SJCRH30 (cell line): Measurements from ENCODE around the gene OSBP2. TPM values are rescaled to one million over a fixed set of nuclear protein-coding genes. Genes with fewer than 3 reads are reported as not detected.

ENCODE experiments used
- DNase-seq, 2 experiments: peaks; one replicate each; pipeline ENCODE4 v3.0.0-alpha.2; 2015 to 2020
- H3K27ac ChIP-seq: fragments of 250-450 bp; sonication (Bioruptor Pico); 2 replicates; pipeline ENCODE4 v1.5.1; 2020; ENCODE audit warnings: mild to moderate bottlenecking, moderate library complexity
- H3K27me3 ChIP-seq: fragments of 250-450 bp; sonication (Bioruptor Pico); 2 replicates; pipeline ENCODE4 v1.5.1; 2020; ENCODE audit warnings: mild to moderate bottlenecking, moderate library complexity
- H3K36me3 ChIP-seq: fragments of 250-450 bp; sonication (Bioruptor Pico); 2 replicates; pipeline ENCODE4 v1.5.1; 2020; ENCODE audit warnings: mild to moderate bottlenecking, moderate library complexity
- H3K4me1 ChIP-seq: fragments of 250-450 bp; sonication (Bioruptor Pico); 2 replicates; pipeline ENCODE4 v1.5.1; 2020; ENCODE audit warnings: mild to moderate bottlenecking, moderate library complexity
- H3K4me3 ChIP-seq: fragments of 250-450 bp; sonication (Bioruptor Pico); 2 replicates; pipeline ENCODE4 v1.5.1; 2020; ENCODE audit warnings: mild to moderate bottlenecking, moderate library complexity
- H3K9me3 ChIP-seq: fragments of 250-450 bp; sonication (Bioruptor Pico); replicated peaks from 2 replicates; pipeline ENCODE4 v1.5.1; 2020; ENCODE audit warnings: mild to moderate bottlenecking, moderate library complexity
- total RNA-seq: library from RNA; depleted of rRNA; stranded (reverse); fragments of >200 nt; shearing (Covaris generic); gene quantifications from 2 replicates; pipeline ENCODE4 v1.2.3, GENCODE V29; 2014

Gene OSBP2
- total RNA-seq, 1 experiment from 2014 or later: not detected

DNA sequence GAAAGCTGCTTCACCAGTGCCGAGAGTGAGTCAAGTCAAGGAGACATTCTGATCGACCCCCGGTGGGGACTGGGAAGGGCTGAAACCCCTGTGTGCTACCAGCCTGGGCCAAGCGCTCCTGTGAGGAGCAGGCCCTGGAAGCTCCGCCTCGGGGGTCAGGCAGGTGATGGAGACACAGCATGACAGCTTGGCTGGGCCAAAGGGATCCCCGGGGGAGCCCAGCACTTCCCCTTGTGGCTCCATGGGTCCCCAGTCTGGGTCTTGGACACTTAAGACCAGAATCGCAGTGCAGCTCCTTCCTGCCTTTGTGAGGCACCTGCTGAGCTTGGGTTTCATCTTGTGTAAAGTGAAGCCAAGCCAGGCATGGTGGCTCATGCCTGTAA lies 184.7 kb downstream of the OSBP2 start:
- H3K4me3 ChIP-seq: no peak overlapping the region
- DNase-seq: no peak
- H3K27me3 ChIP-seq: no peaks in the 10 kb centered on the region; the same call in 1 of the 2 replicates
- no peaks in the 10 kb centered on the region for H3K4me1 ChIP-seq
- H3K9me3 ChIP-seq: no peaks in the 10 kb centered on the region
- no peaks in the 10 kb centered on the region for H3K36me3 ChIP-seq
- no peak overlapping the region for H3K27ac ChIP-seq

DNA sequence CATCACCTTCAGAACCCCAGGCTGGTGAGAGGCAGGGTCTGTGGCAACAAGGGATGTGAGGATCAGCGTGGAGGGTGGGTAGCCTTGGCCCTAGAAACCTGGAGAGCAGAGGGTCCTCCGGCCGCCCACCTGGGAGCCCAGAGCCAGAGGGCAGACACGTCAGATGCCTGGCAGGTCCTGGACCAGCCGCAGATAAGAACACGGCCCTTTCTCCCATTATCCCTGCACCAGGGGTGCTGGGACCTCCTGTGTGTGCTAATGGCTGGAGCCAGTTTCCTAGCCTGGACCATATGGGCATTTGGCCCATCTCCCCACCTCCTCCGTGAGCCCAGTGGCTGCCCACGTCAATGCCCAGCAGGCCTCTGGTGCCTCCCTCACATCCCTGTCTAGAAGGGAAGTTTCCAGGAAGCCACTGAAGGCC lies 185.5 kb downstream of the OSBP2 start:
- DNase-seq: no peak
- no peaks in the 10 kb centered on the region for H3K4me1 ChIP-seq
- no peaks in the 10 kb centered on the region for H3K36me3 ChIP-seq

DNA sequence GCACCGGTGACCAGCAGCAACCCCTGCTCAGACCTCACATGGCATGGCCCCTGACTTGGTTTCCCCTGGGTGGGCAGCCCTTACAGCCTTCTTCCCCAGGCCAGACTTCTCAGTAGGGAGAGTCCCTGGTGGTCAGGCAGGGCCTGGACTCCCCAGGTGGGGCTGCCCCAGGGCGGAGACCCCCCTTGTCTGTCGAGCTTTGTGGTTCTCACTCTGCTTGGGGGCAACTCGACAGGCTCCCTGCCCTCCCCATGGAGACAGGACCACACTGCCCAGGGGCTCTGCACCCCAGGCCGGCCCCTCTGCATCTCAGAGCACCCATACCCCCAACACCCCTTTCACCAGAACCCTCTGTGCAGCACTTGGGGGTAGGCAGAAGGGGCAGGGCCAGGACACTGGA lies 186.2 kb downstream of the OSBP2 start:
- Histone ChIP-seq H3K27me3 (no peaks in the 10 kb centered on the region), H3K4me1 (no peaks in the 10 kb centered on the region), H3K4me3 (no peak overlapping the region), H3K9me3 (no peaks in the 10 kb centered on the region), H3K27ac (no peak overlapping the region), H3K36me3 (no peaks in the 10 kb centered on the region)
- DNase-seq: no peak

More for the DNA sequence above, 185.5 kb downstream of the OSBP2 start:
- Histone ChIP-seq H3K4me3 (no peak overlapping the region), H3K9me3 (no peaks in the 10 kb centered on the region), H3K27ac (no peak overlapping the region), H3K27me3 (no peaks in the 10 kb centered on the region)

DNA sequence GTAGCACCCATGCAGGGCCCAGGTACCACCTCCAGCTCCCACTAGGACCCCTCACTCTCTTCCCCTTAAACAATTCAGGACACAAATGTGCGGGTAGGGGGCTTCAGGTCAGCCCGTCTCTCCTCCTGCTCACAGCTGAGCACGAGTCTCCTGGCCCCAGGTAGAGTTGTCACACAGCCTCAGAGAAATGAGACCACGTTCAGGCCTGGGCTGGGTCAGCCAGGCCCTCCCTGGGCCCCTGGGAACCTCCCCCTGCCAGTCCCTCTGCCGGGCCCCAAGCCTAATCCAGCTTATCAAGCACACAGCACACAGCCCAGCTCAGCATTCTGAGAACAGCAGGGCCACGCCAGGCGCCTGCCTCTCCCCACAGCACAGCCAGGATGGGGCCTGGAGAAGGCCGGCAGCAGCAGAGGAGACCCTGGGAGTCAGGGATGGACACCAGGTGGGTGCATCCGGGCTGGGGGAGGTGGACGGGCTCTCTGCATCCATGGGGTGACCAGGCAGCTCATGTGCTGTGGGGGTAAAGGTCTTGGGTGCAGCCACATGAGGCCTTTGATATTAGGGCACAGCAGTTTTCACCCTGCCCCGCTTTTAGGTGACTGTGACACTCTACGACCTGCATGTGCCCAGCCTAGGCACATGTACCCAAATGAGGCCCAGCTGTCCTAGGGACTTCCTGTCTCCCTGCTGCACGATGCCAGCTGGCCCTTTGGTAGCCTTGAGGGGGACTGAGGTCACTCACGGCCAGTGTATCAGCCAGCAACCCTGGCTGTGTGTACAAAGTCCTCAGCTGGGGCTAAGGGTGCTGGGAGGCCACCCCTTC lies 186.9 kb downstream of the OSBP2 start:
- no peaks in the 10 kb centered on the region for H3K36me3 ChIP-seq
- DNase-seq: no peak
- H3K4me1 ChIP-seq: no peaks in the 10 kb centered on the region

DNA sequence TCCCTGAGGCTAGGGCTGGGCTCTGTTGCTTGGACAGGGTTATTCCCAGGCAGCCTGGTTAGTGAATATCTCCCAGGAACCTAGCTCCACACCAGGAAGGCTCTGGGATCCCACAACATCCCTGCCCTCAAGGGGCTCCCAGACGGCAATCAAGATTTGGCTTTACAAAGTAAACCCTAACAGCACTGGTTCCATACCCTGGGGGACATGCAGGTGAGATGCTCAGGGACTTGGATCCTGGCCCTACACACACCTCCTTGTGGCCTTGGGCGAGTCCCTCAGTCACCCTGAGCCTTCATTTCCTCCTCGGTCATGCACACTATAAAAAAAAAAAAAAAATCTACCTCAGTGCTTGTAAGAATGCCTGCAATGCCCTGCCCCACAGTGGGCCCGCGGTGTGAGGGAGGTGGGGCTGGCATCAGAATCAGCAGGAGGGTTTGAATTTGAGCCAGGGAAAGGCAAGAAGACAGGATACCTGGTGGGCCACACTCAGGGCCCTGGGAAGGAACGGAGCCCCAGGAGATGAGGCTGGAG lies 187.6 kb downstream of the OSBP2 start:
- no peak overlapping the region for H3K27ac ChIP-seq
- no peak overlapping the region for H3K4me3 ChIP-seq
- H3K27me3 ChIP-seq: no peaks in the 10 kb centered on the region
- H3K9me3 ChIP-seq: no peaks in the 10 kb centered on the region
- no peak for DNase-seq
- no peaks in the 10 kb centered on the region for H3K36me3 ChIP-seq
- H3K4me1 ChIP-seq: no peaks in the 10 kb centered on the region

More for the DNA sequence above, 186.9 kb downstream of the OSBP2 start:
- H3K27me3 ChIP-seq: no peaks in the 10 kb centered on the region
- H3K9me3 ChIP-seq: no peaks in the 10 kb centered on the region
- no peak overlapping the region for H3K27ac ChIP-seq
- H3K4me3 ChIP-seq: no peak overlapping the region

DNA sequence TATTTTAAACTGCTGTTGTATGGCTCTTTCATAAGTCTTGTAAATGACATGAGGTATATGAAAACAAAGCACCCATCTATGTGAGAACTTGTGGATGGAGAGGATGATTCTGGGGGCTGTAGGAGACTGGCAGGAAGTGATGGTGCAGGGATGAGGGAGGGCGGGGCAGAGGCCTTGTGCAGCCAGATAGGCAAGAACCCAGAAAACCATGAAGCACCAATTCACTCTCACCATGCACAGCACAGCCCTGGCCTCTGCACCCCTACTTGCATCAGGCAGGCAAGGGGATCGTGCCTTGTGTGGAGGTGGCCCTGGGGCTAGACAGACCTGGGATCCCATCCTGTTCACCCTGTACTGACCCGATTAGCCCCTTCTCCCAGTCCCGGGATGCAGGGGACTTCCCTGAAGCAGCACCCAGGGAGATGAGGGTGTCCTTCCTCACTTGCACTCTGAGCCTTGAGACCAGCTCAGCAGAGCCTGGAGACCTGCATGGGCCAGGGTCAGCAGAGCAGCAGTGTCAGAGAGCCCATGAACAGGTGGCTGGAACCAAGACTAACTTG lies 188.4 kb downstream of the OSBP2 start:
- no peaks in the 10 kb centered on the region for H3K4me1 ChIP-seq
- H3K4me3 ChIP-seq: no peak overlapping the region
- no peaks in the 10 kb centered on the region for H3K27me3 ChIP-seq
- H3K36me3 ChIP-seq: no peaks in the 10 kb centered on the region
- DNase-seq: no peak
- no peak overlapping the region for H3K27ac ChIP-seq
- H3K9me3 ChIP-seq: no peaks in the 10 kb centered on the region

DNA sequence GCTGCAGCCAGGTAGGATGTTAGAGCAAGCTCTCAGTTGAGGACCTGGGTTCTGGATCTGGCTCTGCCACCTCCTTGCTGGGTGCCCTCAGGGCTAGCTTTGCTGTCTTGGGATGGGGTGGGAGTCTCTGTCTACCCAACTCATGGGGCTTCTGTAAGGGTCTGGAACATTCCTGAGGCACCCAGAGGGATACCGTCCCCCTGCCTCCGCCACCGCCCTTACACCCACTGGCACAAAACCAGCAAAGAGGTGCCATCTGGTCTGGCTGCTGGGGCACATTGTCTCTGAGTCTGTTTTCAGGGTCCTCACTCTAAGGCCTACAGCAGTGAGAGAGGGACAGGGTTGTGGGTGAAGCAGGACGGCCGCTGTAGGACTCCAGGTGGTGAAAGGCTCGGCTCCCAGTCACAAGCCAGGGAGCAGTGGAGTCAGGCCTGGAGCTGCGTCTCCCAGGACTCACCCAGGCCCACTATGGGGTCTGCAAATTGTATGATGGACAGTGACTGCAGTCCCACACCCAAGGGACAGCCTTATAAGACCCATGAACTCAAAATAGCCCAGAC lies 189.0 kb downstream of the OSBP2 start:
- H3K27me3 ChIP-seq: no peaks in the 10 kb centered on the region
- no peaks in the 10 kb centered on the region for H3K9me3 ChIP-seq
- no peak for DNase-seq
- H3K4me3 ChIP-seq: no peak overlapping the region
- H3K4me1 ChIP-seq: no peaks in the 10 kb centered on the region
- no peaks in the 10 kb centered on the region for H3K36me3 ChIP-seq
- no peak overlapping the region for H3K27ac ChIP-seq

DNA sequence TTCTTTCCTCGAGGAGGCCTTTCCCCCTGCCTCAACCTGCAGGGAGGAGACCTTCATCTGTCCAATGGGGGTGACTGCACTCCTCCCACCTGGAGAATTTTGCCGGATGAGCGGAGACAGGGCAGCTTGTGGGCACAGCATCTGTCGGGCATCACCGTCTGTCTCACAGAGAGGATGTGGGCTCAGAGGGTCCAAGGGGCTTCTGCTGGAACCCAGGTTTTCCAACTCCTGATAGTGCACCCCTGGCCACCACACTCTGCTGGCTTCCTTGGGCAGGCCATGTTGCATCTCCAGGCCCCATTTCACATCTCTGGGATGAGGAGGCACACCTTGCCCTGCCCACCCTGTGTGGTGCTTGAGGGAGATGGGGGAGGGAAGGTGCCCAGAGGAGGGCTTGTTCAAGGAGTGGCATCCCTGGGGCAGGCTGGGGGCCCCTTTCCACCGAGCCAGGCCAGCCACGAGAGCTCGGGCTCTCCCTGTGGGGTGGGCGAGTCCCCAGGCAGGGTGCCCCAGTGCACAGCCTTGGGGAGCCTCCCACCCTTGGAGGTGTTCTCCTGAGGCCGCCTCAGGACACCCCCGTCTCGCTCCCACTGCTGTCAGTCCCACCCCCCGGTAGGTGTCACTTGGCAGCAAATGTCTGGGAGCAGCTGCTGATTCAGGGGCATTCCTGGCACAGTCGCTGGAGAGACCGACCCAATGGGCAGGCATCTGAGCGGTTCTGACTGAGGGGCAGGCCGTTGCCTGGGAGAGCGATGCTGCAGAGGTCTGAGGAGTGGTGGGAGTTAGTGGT lies 189.7 kb downstream of the OSBP2 start:
- H3K27me3 ChIP-seq: no peaks in the 10 kb centered on the region
- H3K4me3 ChIP-seq: no peak overlapping the region

DNA sequence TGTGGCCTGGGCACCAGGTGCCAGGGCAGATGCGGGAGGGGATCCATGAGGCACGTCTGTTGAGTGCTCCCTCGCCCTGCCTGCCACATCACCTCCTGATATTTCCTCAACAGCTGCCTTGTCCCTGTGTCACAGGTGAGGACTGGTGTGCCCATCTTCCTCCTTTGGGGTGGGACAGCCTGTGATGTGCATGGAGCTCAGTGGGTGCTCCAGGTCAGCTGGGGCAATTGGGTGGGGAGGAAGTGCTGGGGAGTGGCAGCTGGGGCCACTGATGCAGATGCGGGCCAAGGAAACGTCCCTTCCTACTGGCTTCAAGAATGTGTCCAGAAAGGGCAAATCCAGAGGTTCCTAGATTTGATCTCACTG lies 190.3 kb downstream of the OSBP2 start:
- no peaks in the 10 kb centered on the region for H3K36me3 ChIP-seq
- no peaks in the 10 kb centered on the region for H3K27me3 ChIP-seq
- no peak overlapping the region for H3K27ac ChIP-seq
- no peak overlapping the region for H3K4me3 ChIP-seq
- no peaks in the 10 kb centered on the region for H3K9me3 ChIP-seq
- no peak for DNase-seq
- no peaks in the 10 kb centered on the region for H3K4me1 ChIP-seq

More for the DNA sequence above, 189.7 kb downstream of the OSBP2 start:
- no peaks in the 10 kb centered on the region for H3K9me3 ChIP-seq
- no peaks in the 10 kb centered on the region for H3K4me1 ChIP-seq
- no peaks in the 10 kb centered on the region for H3K36me3 ChIP-seq
- H3K27ac ChIP-seq: no peak overlapping the region
- no peak for DNase-seq

DNA sequence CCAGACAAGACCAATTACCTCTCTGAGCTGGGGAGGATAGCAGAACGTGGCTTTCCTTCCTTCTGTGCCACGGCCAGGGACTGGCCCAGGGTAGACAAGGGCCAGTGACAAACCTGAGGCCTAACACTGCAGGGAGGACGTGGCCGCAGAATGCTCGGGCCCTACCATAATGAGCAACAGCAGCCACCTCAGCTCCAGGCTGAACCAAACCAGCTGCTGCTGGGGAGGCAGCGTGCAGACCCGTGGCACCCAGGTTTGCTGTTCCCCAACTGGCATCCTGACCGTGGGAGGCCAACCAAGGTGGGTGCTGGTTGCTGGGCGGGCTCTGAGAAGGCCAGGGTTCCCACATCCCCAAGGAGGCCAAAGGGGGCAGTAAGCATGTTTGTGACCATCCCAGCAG lies 190.9 kb downstream of the OSBP2 start:
- no peaks in the 10 kb centered on the region for H3K27me3 ChIP-seq
- no peak overlapping the region for H3K27ac ChIP-seq
- no peaks in the 10 kb centered on the region for H3K36me3 ChIP-seq
- no peak overlapping the region for H3K4me3 ChIP-seq
- no peaks in the 10 kb centered on the region for H3K4me1 ChIP-seq
- no peaks in the 10 kb centered on the region for H3K9me3 ChIP-seq
- DNase-seq: no peak

DNA sequence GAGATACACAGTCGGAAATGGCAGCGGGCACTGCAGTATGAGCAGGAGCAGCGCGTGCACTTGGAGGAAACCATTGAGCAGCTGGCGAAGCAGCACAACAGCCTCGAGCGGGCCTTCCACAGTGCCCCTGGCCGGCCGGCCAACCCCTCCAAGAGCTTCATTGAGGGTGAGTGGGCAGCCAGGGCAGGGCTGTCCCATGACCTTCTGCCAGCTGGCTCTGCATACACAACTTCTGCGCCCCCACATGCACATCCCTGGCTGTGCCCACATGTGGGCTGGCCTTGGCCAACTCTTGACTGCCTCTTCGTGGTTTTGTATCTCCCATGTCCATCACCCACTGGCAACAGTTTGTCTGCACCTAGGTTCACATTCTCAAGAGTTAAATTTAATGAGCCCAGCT lies 192.8 kb downstream of the OSBP2 start:
- no peaks in the 10 kb centered on the region for H3K9me3 ChIP-seq
- no peak overlapping the region for H3K4me3 ChIP-seq
- DNase-seq: no peak
- no peaks in the 10 kb centered on the region for H3K36me3 ChIP-seq
- H3K27me3 ChIP-seq: no peaks in the 10 kb centered on the region
- H3K27ac ChIP-seq: no peak overlapping the region
- no peaks in the 10 kb centered on the region for H3K4me1 ChIP-seq

DNA sequence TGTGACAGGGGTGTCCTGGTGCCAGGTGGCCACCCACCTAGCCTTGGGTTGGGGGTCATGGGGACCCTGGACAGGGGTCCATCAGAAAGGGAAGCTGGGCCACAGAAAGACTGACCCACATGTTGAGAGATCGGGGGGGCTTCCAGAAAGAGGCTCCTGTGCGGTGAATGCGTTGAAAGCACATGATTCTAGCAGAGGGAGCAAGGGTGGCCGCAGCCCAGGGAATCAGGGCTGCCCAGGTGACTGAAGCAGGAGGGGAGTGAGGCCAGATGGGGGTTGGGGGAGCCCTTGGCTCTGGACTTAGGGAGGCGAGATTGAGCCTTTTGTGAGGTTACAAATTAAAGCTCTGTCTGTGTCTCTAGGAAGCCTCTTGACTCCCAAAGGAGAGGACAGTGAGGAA lies 193.2 kb downstream of the OSBP2 start:
- no peaks in the 10 kb centered on the region for H3K36me3 ChIP-seq
- no peaks in the 10 kb centered on the region for H3K9me3 ChIP-seq
- no peaks in the 10 kb centered on the region for H3K4me1 ChIP-seq
- no peak for DNase-seq
- no peak overlapping the region for H3K4me3 ChIP-seq
- H3K27me3 ChIP-seq: no peaks in the 10 kb centered on the region
- no peak overlapping the region for H3K27ac ChIP-seq

DNA sequence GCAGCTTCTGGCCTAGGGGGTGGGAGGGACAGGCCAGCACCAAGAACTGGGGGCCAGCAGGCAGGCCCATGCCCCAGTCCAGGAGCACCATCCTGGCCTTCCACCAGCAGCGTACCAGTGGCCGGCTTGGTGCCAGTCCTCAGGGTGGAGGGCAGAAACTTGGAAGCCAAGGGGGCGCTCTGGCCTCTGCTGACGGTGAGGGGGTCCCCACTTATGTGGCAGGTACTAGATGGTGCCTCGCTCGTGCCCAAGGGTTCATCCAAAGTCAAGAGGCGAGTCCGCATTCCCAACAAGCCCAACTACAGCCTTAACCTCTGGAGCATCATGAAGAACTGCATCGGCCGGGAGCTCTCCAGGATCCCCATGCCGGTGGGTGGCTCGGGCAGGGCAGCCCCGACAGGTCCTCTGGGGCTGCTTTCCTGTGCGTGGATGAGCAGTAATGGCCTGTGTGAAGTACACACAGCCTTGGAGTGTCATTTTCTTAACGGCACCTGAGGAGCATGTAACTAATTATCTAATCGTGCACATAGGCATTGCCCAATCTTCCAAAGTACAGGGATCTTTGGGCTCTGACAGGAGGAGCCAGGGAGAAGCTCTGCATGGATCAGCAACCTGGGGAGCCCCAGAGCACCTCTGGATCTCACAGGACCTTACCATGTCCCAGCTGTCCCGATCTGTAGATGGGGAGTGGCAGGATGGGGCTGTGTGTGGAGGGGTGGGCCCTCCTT lies 194.8 kb downstream of the OSBP2 start:
- H3K27ac ChIP-seq: no peak overlapping the region
- H3K36me3 ChIP-seq: no peaks in the 10 kb centered on the region
- H3K9me3 ChIP-seq: no peaks in the 10 kb centered on the region
- no peaks in the 10 kb centered on the region for H3K4me1 ChIP-seq
- DNase-seq: no peak
- H3K4me3 ChIP-seq: no peak overlapping the region
- no peaks in the 10 kb centered on the region for H3K27me3 ChIP-seq

DNA sequence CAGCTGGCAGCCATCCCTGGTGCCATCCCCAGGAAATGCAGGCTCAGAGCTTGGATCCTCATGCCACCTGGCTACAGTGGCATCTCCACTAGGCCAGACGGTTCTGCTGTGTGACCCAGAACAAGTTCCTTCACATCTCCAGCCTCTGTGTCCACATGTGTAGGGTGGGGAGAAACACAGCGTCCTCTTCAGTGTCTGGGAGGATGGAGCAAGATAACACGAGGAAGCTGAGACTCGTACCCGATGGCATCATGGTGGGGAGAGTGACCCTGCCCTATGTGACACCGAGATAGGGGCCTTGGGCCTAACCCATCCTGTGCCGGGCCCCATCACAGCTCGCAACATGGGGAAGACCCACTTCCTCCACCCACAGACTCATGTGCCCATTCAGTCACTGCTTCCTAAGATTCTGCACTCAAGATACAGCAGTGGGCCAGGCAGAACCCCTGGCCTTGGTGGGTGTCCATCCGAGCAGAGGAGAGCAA lies 195.4 kb downstream of the OSBP2 start:
- no peaks in the 10 kb centered on the region for H3K36me3 ChIP-seq
- no peaks in the 10 kb centered on the region for H3K4me1 ChIP-seq
- H3K27me3 ChIP-seq: no peaks in the 10 kb centered on the region
- no peak overlapping the region for H3K27ac ChIP-seq
- no peak for DNase-seq
- no peak overlapping the region for H3K4me3 ChIP-seq
- no peaks in the 10 kb centered on the region for H3K9me3 ChIP-seq
